HG02884 (cell line): ENCODE data around the gene DKK3.

ENCODE experiments used
- ATAC-seq: cut with Tn5 transposase; IDR thresholded peaks from one replicate; pipeline ENCODE4 v1.9.1; 2021; ENCODE audit warnings: mild to moderate bottlenecking, moderate library complexity; ENCODE audit not compliant: unreplicated experiment

DKK3 gene

GRCh38 chr11:12005476-12005875 is 3.0 kb downstream of the DKK3 start:
- ATAC-seq, result no peak

GRCh38 chr11:12005061-12005460 is 3.4 kb downstream of the DKK3 start:
- no peak for ATAC-seq

GRCh38 chr11:12003815-12004214 is 4.6 kb downstream of the DKK3 start:
- no peak for ATAC-seq

GRCh38 chr11:12003336-12003735 is 5.1 kb downstream of the DKK3 start:
- no peak for ATAC-seq

- no peak for ATAC-seq
Measured at GRCh38 chr11:12001186-12001585, 7.2 kb downstream of the DKK3 start.

- ATAC-seq, result no peak
Measured at GRCh38 chr11:11998091-11998781, 10.2 kb downstream of the DKK3 start.

- ATAC-seq, result no peak
Measured at GRCh38 chr11:11997049-11997322, 11.4 kb downstream of the DKK3 start.

GRCh38 chr11:11996321-11997048 is 11.9 kb downstream of the DKK3 start:
- no peak for ATAC-seq

GRCh38 chr11:11995601-11996000 is 12.8 kb downstream of the DKK3 start:
- ATAC-seq, result no peak

- ATAC-seq, result no peak
Measured at GRCh38 chr11:11993839-11994238, 14.6 kb downstream of the DKK3 start.

GRCh38 chr11:11992257-11993212 is 15.9 kb downstream of the DKK3 start:
- no peak for ATAC-seq

- no peak for ATAC-seq
Measured at GRCh38 chr11:11989774-11990744, 18.4 kb downstream of the DKK3 start.

- no peak for ATAC-seq
Measured at GRCh38 chr11:11988681-11989261, 19.7 kb downstream of the DKK3 start.

- no peak for ATAC-seq
Measured at GRCh38 chr11:11988099-11988651, 20.3 kb downstream of the DKK3 start.

GRCh38 chr11:11987503-11988022 is 20.9 kb downstream of the DKK3 start:
- ATAC-seq, result no peak

GRCh38 chr11:11985954-11986949 is 22.2 kb downstream of the DKK3 start:
- ATAC-seq, result no peak

GRCh38 chr11:11985016-11985715 is 23.3 kb downstream of the DKK3 start:
- no peak for ATAC-seq

GRCh38 chr11:11984563-11984962 is 23.9 kb downstream of the DKK3 start:
- ATAC-seq, result no peak
